ENCODE data around the gene BOD1.

BOD1 gene

DNA sequence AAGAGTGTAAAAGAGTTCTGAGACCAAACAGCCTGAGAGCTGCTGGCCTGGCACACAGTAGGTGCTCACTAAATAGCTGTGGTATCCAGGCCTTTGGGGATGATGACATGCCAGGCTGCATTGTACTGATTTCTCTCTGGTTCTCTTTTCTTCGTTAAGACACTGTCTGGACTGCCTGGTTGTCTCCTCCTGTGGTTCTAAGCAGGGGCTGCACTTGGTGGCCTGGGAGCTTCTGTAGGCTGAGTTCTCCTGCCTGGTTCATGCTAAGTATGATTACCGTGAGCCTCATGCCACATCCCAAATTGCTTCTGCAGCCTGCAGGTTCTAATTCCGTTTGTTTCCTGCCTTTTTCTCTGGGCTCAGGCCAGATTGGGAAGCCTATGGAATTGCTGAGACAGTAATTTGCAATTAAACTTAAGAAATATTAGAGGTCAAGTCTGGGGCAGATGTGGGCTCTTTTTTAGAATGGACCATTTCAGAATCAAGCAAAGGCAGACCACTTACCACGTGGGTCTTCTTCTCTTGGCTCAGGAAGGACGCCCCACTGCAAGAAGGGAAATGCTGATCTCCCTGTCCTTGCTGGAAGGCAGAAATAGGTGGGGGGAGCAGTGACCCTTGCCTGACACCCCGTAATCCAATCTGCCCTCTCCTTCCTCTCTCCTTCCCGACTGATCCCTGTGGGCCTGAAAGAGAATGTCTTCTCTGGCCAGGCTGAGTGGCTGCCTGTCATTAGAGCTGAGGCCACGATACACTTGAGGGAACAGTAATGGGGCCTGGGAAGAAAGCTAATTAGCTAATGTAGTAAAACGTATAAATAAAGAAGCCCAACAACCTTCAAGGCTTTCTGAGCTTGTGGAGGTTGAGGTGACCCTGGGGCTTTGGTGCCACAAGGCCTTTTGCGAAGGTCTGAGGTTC lies 21.9 kb upstream of the BOD1 start:
- no peak for DNase-seq

DNA sequence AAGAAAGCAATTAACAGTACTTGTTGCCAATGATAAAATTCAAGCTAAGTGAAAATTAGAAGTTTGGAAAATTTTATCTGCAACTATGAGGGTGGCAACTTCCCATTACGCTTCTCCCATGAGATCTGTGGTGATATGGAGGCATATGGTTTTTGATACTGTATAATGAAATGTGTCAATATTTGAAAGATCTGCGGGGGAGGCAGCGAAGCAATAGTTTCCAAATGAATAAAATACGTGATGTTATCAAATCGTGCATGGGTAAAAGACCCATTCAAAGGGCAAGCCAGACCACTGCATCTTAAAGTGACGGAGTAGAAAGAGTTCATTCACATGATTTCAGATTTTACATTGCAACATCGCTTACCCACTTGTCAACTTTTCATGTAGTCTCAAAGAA lies 20.9 kb upstream of the BOD1 start:
- DNase-seq, result no peak

- no peak for DNase-seq
Observed at GRCh38 chr5:173634465-173634983, 18.1 kb upstream of the BOD1 start.

DNA sequence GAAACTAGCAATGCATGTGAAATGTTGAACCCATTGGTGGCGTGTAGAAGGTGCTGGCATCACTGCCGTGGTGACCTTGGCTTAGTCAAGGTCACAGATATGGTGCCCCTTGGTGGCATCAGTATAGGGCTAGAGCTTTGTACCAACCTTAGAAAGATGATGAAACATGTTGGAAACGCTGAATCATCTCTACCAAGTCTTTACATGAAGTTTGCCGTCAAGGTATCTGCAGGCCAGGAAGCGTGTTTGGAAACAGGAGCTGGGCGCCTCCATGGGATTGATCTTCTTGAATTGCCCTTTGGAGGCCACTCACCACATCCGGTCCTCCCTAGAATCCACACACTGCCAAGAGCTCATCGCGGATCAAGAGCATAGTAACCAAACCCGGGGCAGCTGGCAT lies 16.9 kb upstream of the BOD1 start:
- no peak for DNase-seq

DNA sequence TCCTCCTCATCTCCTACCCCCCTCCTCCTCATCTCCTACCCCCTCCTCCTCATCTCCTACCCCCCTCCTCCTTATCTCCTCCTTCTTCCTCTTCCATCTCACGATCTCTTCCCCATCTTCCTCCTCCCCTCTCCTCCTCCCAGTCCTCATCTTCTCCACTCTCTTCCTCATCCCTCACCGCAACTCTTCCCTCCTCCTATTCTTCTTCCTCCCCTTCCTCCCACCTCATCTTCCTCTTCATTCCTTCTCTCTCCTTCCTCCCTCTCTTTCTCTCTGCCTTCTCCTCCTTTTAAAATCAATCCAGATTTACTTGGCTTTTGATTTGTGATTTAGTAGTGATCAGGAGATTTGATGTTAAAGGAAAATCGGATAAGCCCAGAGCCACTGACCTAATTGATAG lies 15.0 kb upstream of the BOD1 start:
- no peak for DNase-seq

DNA sequence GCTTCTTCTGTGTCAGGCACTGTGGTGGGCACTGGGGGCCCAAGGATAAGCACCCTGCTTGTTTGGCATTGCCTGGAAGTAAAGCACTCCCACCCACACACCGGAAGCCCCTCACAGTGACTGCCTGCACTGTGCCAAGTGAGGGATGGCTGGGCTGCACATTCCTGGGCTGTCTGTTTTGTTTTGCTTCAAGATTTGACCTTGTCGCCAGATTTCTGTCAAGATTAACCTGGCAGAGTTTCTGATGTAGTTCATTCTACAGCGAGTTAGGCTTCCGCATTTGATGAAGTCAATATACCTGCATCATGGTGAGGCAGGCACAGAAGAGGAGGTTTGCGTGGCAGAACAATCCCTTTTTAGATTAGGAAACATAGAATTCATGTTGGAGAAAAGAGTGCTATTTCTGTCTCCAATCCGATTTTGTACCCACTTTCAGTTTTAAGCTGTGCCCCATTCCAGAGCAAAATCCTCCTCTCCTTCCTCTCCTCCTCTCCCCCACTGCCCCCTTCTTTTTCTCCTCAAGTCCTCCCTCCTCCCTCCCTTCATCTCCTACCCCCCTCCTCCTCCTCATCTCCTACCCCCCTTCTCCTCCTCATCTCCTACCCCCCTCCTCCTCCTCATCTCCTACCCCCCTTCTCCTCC lies 14.4 kb upstream of the BOD1 start:
- DNase-seq, result no peak

GRCh38 chr5:173629628-173630027 lies 13.2 kb upstream of the BOD1 start:
- DNase-seq, result no peak

GRCh38 chr5:173628501-173628900 lies 12.1 kb upstream of the BOD1 start:
- DNase-seq, result no peak

DNA sequence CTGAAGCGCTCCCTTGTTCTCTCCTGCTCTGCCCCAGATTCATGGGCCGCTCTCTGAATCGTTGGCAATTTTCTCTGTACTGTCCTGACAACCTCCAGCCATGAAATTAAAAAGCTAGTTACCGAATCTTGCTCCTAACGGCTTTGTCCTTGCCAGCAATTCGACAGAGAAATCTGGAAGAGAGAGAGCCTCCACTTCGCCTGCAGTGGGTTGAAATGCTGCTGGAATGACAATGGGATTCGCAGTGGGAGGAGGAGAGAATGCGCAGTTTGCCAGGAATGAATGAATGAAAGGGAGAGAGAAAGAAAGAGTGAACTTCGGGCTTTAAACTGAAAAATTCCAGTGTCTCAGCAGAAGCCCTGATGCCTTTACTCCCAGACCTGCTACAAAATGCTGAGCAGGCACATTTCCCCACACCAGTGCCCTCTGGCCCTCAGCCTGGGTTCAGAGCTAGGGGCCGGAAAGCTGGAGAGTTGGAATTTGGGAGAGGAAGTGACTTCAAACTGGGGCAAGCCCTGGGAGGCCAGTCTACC lies 11.5 kb upstream of the BOD1 start:
- DNase-seq, result no peak

- no peak for DNase-seq
Observed at GRCh38 chr5:173627271-173627670, 10.8 kb upstream of the BOD1 start.

DNA sequence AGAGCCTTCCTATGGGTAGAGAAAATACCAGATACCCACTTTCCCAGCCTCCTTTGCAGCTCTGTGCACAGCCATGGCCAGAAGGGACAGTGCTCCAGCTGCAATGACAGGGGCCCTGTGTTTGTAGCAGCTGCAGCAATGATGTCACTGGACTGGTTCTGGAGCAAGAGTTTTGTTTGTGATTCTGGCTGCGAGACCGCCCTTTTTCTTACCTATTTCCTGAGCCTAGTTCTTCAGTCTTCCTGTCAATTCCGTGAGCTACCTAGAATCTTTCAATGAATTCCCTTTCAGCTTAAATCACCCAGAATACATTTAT lies 10.0 kb upstream of the BOD1 start:
- DNase-seq, result no peak

GRCh38 chr5:173625673-173626504 lies 9.4 kb upstream of the BOD1 start:
- no peak for DNase-seq

DNA sequence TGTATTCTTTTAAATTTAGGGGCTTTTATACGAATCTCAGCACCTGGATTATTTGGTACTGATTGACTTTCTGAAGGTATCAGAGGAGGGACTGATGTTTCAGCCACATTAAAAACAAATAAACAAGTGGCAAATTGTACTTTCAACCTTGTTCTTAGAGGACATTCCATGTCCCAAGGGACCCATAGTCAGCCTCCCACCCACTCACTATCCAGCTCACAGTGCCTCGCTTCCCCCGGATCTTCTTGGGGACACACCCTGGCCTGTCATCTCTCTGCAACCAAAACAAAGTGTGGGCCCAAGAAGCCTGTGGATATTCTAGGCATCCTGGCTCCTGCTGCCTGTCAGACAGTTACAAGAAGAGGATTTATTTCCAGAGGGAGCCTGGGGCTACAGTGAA lies 8.8 kb upstream of the BOD1 start:
- no peak for DNase-seq

DNA sequence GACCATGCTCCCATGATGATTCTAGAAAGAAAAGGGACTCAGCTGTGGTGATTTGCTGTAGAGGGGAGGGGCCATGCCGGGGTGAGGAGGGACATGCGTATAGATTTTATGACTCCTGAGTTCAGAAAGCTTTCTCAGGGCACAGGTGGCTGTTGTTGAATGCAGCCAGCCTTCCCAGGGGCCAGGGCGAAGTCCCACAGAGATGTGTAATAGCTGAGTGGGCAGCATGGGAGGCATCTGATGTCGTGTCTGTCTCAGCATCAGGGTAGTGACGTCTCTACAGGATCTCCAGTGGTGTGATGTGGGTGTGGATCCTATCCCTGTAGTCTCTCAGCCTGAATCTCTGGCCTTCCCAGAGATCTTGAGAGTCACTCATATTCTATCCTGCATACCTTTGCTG lies 7.8 kb upstream of the BOD1 start:
- DNase-seq, result no peak

- DNase-seq, result no peak
Observed at GRCh38 chr5:173623789-173624188, 7.3 kb upstream of the BOD1 start.

GRCh38 chr5:173623296-173623771 lies 6.9 kb upstream of the BOD1 start:
- no peak for DNase-seq

- no peak for DNase-seq
Observed at GRCh38 chr5:173622183-173623047, 6.0 kb upstream of the BOD1 start.

DNA sequence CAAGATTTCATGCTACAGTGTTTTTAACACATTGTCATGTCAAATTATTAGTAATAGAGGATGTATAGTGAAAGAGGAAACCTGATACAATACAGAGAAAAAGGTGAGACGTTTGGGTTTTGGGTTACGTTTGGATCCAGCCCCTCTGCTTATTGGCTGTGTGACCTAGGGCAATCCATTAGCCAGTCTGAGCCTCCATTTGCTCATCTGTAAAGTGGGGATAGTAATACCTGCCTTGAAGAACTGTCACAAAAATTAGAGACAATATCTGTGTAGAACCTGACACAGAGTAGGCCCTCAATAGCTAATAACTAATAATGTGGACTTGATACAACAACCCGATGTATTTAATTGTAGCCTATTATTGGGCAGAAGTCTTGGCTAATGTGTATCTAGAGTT lies 4.3 kb upstream of the BOD1 start:
- no peak for DNase-seq

- no peak for DNase-seq
Observed at GRCh38 chr5:173618927-173619519, 2.6 kb upstream of the BOD1 start.

- DNase-seq, result peak; percentile 44
Observed at GRCh38 chr5:173615884-173616576, 420 bp downstream of the BOD1 start.

DNA sequence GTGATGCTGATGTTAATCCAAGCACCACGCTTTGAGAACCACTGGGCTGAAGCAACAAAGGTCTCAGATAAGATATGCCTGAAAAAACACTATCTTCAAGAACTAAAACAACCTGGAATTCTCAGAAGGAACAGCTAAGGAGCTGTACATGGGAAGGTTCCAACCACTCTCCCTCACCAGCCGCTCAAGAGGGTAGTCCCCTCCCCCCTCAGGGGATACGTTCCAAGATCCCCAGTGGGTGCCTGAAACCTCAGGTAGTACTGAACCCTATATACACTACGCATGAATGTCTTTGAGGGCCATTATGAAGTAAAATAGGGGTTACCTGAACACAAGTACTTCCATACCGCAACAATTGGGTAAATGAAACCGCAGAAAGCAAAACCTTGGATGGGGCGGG lies 1.9 kb downstream of the BOD1 start:
- DNase-seq, result no peak
